Measurements from ENCODE around the gene SEC14L1.

DNA sequence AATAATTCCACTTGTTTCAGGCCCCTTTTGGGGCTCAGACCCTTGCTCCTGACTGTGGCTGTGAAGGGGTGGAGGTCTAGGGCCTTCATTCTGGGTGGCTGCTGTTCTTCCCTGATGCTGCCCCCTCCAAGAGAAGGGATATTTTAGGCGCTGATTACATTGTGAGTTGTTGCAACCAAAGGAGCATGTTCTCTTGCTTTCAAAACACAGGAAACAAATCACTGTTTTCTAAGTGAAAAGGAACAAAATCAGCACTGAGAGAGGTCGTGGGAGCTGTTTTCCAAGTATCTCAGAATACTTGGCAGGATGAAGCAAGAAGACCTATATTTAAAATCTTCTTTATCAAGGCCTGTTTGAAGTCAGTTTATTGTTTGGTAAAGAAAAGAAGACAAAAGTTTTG is 25.3 kb upstream of the SEC14L1 start:
- TF ChIP-seq, protein P1, sequence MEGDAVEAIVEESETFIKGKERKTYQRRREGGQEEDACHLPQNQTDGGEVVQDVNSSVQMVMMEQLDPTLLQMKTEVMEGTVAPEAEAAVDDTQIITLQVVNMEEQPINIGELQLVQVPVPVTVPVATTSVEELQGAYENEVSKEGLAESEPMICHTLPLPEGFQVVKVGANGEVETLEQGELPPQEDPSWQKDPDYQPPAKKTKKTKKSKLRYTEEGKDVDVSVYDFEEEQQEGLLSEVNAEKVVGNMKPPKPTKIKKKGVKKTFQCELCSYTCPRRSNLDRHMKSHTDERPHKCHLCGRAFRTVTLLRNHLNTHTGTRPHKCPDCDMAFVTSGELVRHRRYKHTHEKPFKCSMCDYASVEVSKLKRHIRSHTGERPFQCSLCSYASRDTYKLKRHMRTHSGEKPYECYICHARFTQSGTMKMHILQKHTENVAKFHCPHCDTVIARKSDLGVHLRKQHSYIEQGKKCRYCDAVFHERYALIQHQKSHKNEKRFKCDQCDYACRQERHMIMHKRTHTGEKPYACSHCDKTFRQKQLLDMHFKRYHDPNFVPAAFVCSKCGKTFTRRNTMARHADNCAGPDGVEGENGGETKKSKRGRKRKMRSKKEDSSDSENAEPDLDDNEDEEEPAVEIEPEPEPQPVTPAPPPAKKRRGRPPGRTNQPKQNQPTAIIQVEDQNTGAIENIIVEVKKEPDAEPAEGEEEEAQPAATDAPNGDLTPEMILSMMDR (IDR thresholded peaks at IDR 0.05; ENCODE audit: borderline replicate concordance, extremely low read depth, low read length, poor library complexity, severe bottlenecking) = no peak
- TF ChIP-seq EZH2 (IDR thresholded peaks at IDR 0.05; ENCODE audit: borderline replicate concordance, low read depth, low read length, severe bottlenecking) = no peak
